ENCODE data around the gene SLC27A3. TPM values are rescaled to one million over a fixed set of nuclear protein-coding genes. Genes with fewer than 3 reads are reported as not detected.
A peak's percentile ranks its signal among the peaks of the same experiment; 100 is the strongest.

The SLC27A3 gene
- total RNA-seq: 100 to 1,000 TPM in 1 of 3 donors, 10 to 100 TPM in 2; 65.3 to 107 (median 89.8) TPM
- total RNA-seq (2013): 40.3 TPM

GRCh38 chr1:153774780-153775457 lies at the start of gene SLC27A3:
Gene SLC27A3 (plus strand): TSS chr1:153775407. CDS start chr1:153775498, 91 bp downstream.
- ATAC-seq: peak; percentile 46 to 63 (median 50)
- intact Hi-C loops (cut with micrococcal nuclease): loop anchor here (1.0 to 10.0 kb wide), 4 partner anchors 8 to 100 kb away; partner anchors contain the start of genes ILF2, INTS3 and NPR1
- 12% methylated on average over 34 of the region's 35 CpGs for WGBS (ENCODE audit: insufficient coverage)
- H3K9me3 Mint-ChIP-seq: no peaks in the 10 kb centered on the region
- peak within 1 kb of the TSS; percentile 92 for H3K27ac Mint-ChIP-seq
- no peak for TF ChIP-seq CTCF (IDR thresholded peaks at IDR 0.05)
- Histone ChIP-seq H3K27me3 (ENCODE audit: control insufficient read depth, insufficient read depth, low read length) (no peaks in the 10 kb centered on the region), H3K4me3 (ENCODE audit: low read length) (peak within 1 kb of the TSS; percentile 47), H3K36me3 (ENCODE audit: control insufficient read depth, insufficient read depth, low read length) (peaks cover 32% of the 10 kb centered on the region), H3K27ac (ENCODE audit: low read length) (peak within 1 kb of the TSS; percentile 89), H3K9me3 (ENCODE audit: control insufficient read depth, insufficient read depth, low read length) (no peaks in the 10 kb centered on the region), H3K4me1 (ENCODE audit: control insufficient read depth, insufficient read depth, low read length) (peaks cover 51% of the 10 kb centered on the region)
- H3K36me3 Mint-ChIP-seq: no peaks in the 10 kb centered on the region
- H3K27me3 Mint-ChIP-seq (ENCODE audit: low read depth in 2 of 2): no peaks in the 10 kb centered on the region
- peak within 1 kb of the TSS; percentile 91 for H3K4me3 Mint-ChIP-seq
- peaks cover 41 to 58% of the 10 kb centered on the region in 2 donors for H3K4me1 Mint-ChIP-seq
- no peak for DNase-seq

- H3K36me3 Mint-ChIP-seq: no peaks in the 10 kb centered on the region
- peak within 1 kb of the TSS; percentile 79 for H3K4me3 ChIP-seq (ENCODE audit: low read length)
- peaks cover 18% of the 10 kb centered on the region for H3K4me1 ChIP-seq (ENCODE audit: control insufficient read depth, insufficient read depth, low read length)
- intact Hi-C loops (cut with micrococcal nuclease): loop anchor here (5.0 kb wide), 1 partner anchor 50 kb away; the partner anchor contains the start of gene SLC27A3
- no peak for TF ChIP-seq CTCF (IDR thresholded peaks at IDR 0.05)
- no peaks in the 10 kb centered on the region for H3K27me3 ChIP-seq (ENCODE audit: control insufficient read depth, insufficient read depth, low read length)
- H3K27ac ChIP-seq (ENCODE audit: low read length): peak within 1 kb of the TSS; percentile 95
- DNase-seq (peak; percentile 96 to 100), ATAC-seq (peak; percentile 97 to 100 (median 98))
- H3K36me3 ChIP-seq (ENCODE audit: control insufficient read depth, insufficient read depth, low read length): no peaks in the 10 kb centered on the region
- under 1% methylated on average over 37 of the region's 49 CpGs for WGBS (ENCODE audit: insufficient coverage)
- H3K27ac Mint-ChIP-seq: peak within 1 kb of the TSS; percentile 89 to 91
- H3K9me3 ChIP-seq (ENCODE audit: control insufficient read depth, insufficient read depth, low read length): no peaks in the 10 kb centered on the region
- peak within 1 kb of the TSS; percentile 93 for H3K4me3 Mint-ChIP-seq
- H3K27me3 Mint-ChIP-seq (ENCODE audit: low read depth in 2 of 2): no peaks in the 10 kb centered on the region
- no peaks in the 10 kb centered on the region for H3K9me3 Mint-ChIP-seq
- peaks cover 7 to 13% of the 10 kb centered on the region in 2 donors for H3K4me1 Mint-ChIP-seq
Measured at GRCh38 chr1:153727463-153728304, 47.5 kb upstream of the SLC27A3 start, which contains the start of gene INTS3. Gene INTS3 (plus strand): TSS chr1:153728050. CDS start chr1:153728635, 585 bp downstream.

- no peak for TF ChIP-seq CTCF (IDR thresholded peaks at IDR 0.05)
- peak overlapping the region; percentile 79 for H3K4me3 ChIP-seq (ENCODE audit: low read length)
- H3K36me3 ChIP-seq (ENCODE audit: control insufficient read depth, insufficient read depth, low read length): no peaks in the 10 kb centered on the region
- H3K4me1 Mint-ChIP-seq: peaks cover 7 to 13% of the 10 kb centered on the region in 2 donors
- no peaks in the 10 kb centered on the region for H3K9me3 Mint-ChIP-seq
- ATAC-seq: no peak
- peak overlapping the region; percentile 89 to 91 for H3K27ac Mint-ChIP-seq
- H3K9me3 ChIP-seq (ENCODE audit: control insufficient read depth, insufficient read depth, low read length): no peaks in the 10 kb centered on the region
- peaks cover 18% of the 10 kb centered on the region for H3K4me1 ChIP-seq (ENCODE audit: control insufficient read depth, insufficient read depth, low read length)
- H3K4me3 Mint-ChIP-seq: peak overlapping the region; percentile 93
- H3K27me3 ChIP-seq (ENCODE audit: control insufficient read depth, insufficient read depth, low read length): no peaks in the 10 kb centered on the region
- peak in 1 of 2 donors; percentile 40 for DNase-seq
- no peaks in the 10 kb centered on the region for H3K36me3 Mint-ChIP-seq
- intact Hi-C loops (cut with micrococcal nuclease): loop anchor here (5.0 kb wide), 1 partner anchor 49 kb away; the partner anchor contains the start of gene SLC27A3
- H3K27ac ChIP-seq (ENCODE audit: low read length): peak overlapping the region; percentile 95
- WGBS (ENCODE audit: insufficient coverage): under 1% methylated on average over 10 of the region's 19 CpGs
- no peaks in the 10 kb centered on the region for H3K27me3 Mint-ChIP-seq (ENCODE audit: low read depth in 2 of 2)
Measured at GRCh38 chr1:153728305-153729066, 46.7 kb upstream of the SLC27A3 start.

Measured in natural killer cell (primary cell).